HepG2 (cell line): ENCODE measurements around the gene ANXA11. TPM values are rescaled to one million over a fixed set of nuclear protein-coding genes. Genes with fewer than 3 reads are reported as not detected.

Experiments
- ATAC-seq: fragments of 200-7000 bp; cut with Tn5 transposase; 3 replicates; pipeline ENCODE4 v1.9.1; 2020; ENCODE audit warnings: mild to moderate bottlenecking, moderate library complexity
- BruUV-seq: library from RNA; stranded (reverse); fragments of 400-500 nt; replicated peaks from 2 replicates; lab custom pipeline; 2021; lab: Mats Ljungman, UMichigan
- CTCF ChIA-PET: fragments of 300-600 bp; formaldehyde crosslinking; extraction: SDS; loops from one replicate; lab custom pipeline; 2021; ENCODE audit warnings: low total read pairs, inconsistent platforms, low intra/inter-chr PET ratio; lab: Yijun Ruan, JAX
- POLR2A ChIA-PET: fragments of 350-600 bp; sonication (Branson Sonifier 250); formaldehyde crosslinking; loops from one replicate; lab custom pipeline; 2020; ENCODE audit warnings: antibody characterized with exemption, inconsistent platforms; lab: Yijun Ruan, JAX
- DNase-seq: peaks from one replicate; pipeline ENCODE4 v3.0.0-alpha.2; 2015; ENCODE audit warnings: low spot score
- FAIRE-seq: peaks from 3 replicates; lab custom pipeline; 2011; peaks lifted over from hg19 to GRCh38; lab: Jason Lieb, UNC
- H2AFZ ChIP-seq: one replicate; pipeline ENCODE4 v1.6.1; 2011; ENCODE audit warnings: low read length, inconsistent platforms
- H3K27ac ChIP-seq: fragments of 300-600 bp; 3 replicates; pipeline ENCODE4 v1.8.0; 2011; ENCODE audit warnings: mixed run types, mild to moderate bottlenecking, mixed read lengths, low read length, inconsistent platforms; ENCODE audit not compliant: insufficient read depth; ENCODE audit errors: extremely low read length
- H3K27me3 ChIP-seq, 2 experiments: fragments of 200-600 bp in 1 of 2; 2 replicates in 1 of 2; 3 replicates in 1 of 2; pipeline versions ENCODE4 v1.6.0 to v1.8.0; 2011; ENCODE audit warnings: low read length in 2 of 2, mild to moderate bottlenecking in 2 of 2, moderate library complexity in 2 of 2, inconsistent platforms in 1 of 2; ENCODE audit not compliant: insufficient read depth in 2 of 2, control insufficient read depth in 1 of 2
- H3K36me3 ChIP-seq, 2 experiments: fragments of 200-600 bp in 1 of 2; replicated peaks in 1 of 2; 2 replicates in 1 of 2; 3 replicates in 1 of 2; pipeline versions ENCODE4 v1.5.1 to v1.8.0; 2011; ENCODE audit warnings: low read length in 2 of 2, inconsistent platforms in 1 of 2; ENCODE audit not compliant: insufficient read depth in 2 of 2, control insufficient read depth in 1 of 2
- H3K4me1 ChIP-seq: 2 replicates; pipeline ENCODE4 v1.5.1; 2012; ENCODE audit warnings: low read length, inconsistent platforms; ENCODE audit not compliant: insufficient read depth
- H3K4me2 ChIP-seq: 2 replicates; pipeline ENCODE4 v1.6.0; 2011; ENCODE audit warnings: low read depth, low read length, inconsistent platforms
- H3K4me3 ChIP-seq, 3 experiments: fragments of 200-600 bp in 1 of 3; sonication (generic), shearing (Covaris generic) in 1 of 3; replicated peaks in 1 of 3; 2 replicates each; pipeline ENCODE4 v1.5.1; 2011 to 2016; ENCODE audit warnings: low read length in 3 of 3, inconsistent platforms in 2 of 3, low read depth in 2 of 3, mild to moderate bottlenecking in 2 of 3, control low read depth in 1 of 3, mixed read lengths in 1 of 3; ENCODE audit not compliant: insufficient read depth in 1 of 3
- H3K79me2 ChIP-seq: one replicate; pipeline ENCODE4 v1.6.1; 2011; ENCODE audit warnings: low read length, inconsistent platforms; ENCODE audit not compliant: insufficient read depth
- H3K9ac ChIP-seq: 2 replicates; pipeline ENCODE4 v1.6.0; 2011; ENCODE audit warnings: mild to moderate bottlenecking, low read depth, low read length, inconsistent platforms; ENCODE audit not compliant: insufficient read depth
- H3K9me3 ChIP-seq: 2 replicates; pipeline ENCODE4 v1.5.1; 2012; ENCODE audit warnings: mild to moderate bottlenecking, low read length
- H4K20me1 ChIP-seq: 2 replicates; pipeline ENCODE4 v1.6.0; 2011; ENCODE audit warnings: inconsistent platforms, mild to moderate bottlenecking, low read length, moderate library complexity; ENCODE audit not compliant: insufficient read depth
- ATF3 ChIP-seq: sonication (generic); formaldehyde crosslinking; IDR thresholded peaks from 2 replicates; pipeline ENCODE4 v1.4.0; 2020; ENCODE audit warnings: missing genetic modification reagents
- CREBL2 ChIP-seq: sonication (generic); formaldehyde crosslinking; IDR thresholded peaks from 2 replicates; pipeline ENCODE4 v1.8.1; 2023; ENCODE audit warnings: missing genetic modification reagents, mild to moderate bottlenecking, borderline replicate concordance
- DRAP1 ChIP-seq: IDR thresholded peaks from 2 replicates; pipeline ENCODE4 v1.6.1; 2016; ENCODE audit warnings: missing genetic modification reagents, missing compliant biosample characterization
- GLI4 ChIP-seq: sonication (generic); formaldehyde crosslinking; IDR thresholded peaks from 2 replicates; pipeline ENCODE4 v1.5.1; 2020; ENCODE audit warnings: missing genetic modification reagents, mild to moderate bottlenecking, moderate library complexity, borderline replicate concordance
- HDAC1 ChIP-seq: sonication (generic); formaldehyde crosslinking; IDR thresholded peaks from 2 replicates; pipeline ENCODE4 v1.5.1; 2020; ENCODE audit warnings: mild to moderate bottlenecking, missing genetic modification reagents
- HNF4A ChIP-seq: sonication (generic); formaldehyde crosslinking; IDR thresholded peaks from 2 replicates; pipeline ENCODE4 v1.4.0; 2020; ENCODE audit warnings: missing genetic modification reagents
- KAT8 ChIP-seq: IDR thresholded peaks from 2 replicates; pipeline ENCODE4 v1.6.1; 2016; ENCODE audit warnings: missing genetic modification reagents, missing compliant biosample characterization
- MXI1 ChIP-seq: IDR thresholded peaks from 3 replicates; pipeline ENCODE4 v1.6.1; 2012; ENCODE audit warnings: low read depth, low read length, inconsistent platforms, borderline replicate concordance
- PBX3 ChIP-seq: sonication (generic); formaldehyde crosslinking; IDR thresholded peaks from 2 replicates; pipeline ENCODE4 v1.8.1; 2023; ENCODE audit warnings: missing genetic modification reagents, inconsistent platforms, borderline replicate concordance
- ZBTB44 ChIP-seq: sonication (generic); formaldehyde crosslinking; IDR thresholded peaks from 2 replicates; pipeline ENCODE4 v1.4.0; 2020; ENCODE audit warnings: missing genetic modification reagents
- ZNF264 ChIP-seq: sonication (generic); formaldehyde crosslinking; IDR thresholded peaks from 2 replicates; pipeline ENCODE4 v1.4.0; 2020; ENCODE audit warnings: missing genetic modification reagents
- ZNF414 ChIP-seq: sonication (generic); formaldehyde crosslinking; IDR thresholded peaks from 2 replicates; pipeline ENCODE4 v1.5.0; 2020; ENCODE audit warnings: missing genetic modification reagents
- ZNF619 ChIP-seq: sonication (generic); formaldehyde crosslinking; IDR thresholded peaks from 2 replicates; pipeline ENCODE4 v1.4.0; 2020; ENCODE audit warnings: mild to moderate bottlenecking, missing genetic modification reagents
- ZNF660 ChIP-seq: sonication (generic); formaldehyde crosslinking; IDR thresholded peaks from 2 replicates; pipeline ENCODE4 v1.5.1; 2020; ENCODE audit warnings: mild to moderate bottlenecking, low read depth, missing genetic modification reagents, borderline replicate concordance
- ZNF788 ChIP-seq: sonication (generic); formaldehyde crosslinking; IDR thresholded peaks from 2 replicates; pipeline ENCODE4 v1.5.0; 2020; ENCODE audit warnings: mild to moderate bottlenecking, missing genetic modification reagents, borderline replicate concordance
- ZNF841 ChIP-seq: sonication (generic); formaldehyde crosslinking; IDR thresholded peaks from 2 replicates; pipeline ENCODE4 v1.8.1; 2023; ENCODE audit warnings: missing genetic modification reagents, borderline replicate concordance
- WGBS: methylation state at CpG from one replicate; pipeline ENCODE4 v1.1.6; 2017; ENCODE audit warnings: low lambda C conversion rate; 5-methylcytosine and 5-hydroxymethylcytosine counted together
- in situ Hi-C: cut with HindIII; loops from 2 replicates; pipeline ENCODE4 v1.10.0; 2017; ENCODE audit warnings: low pct_unique_long_range_greater_than_20kb; ENCODE audit not compliant: extremely low pct_ligation_motif_present
- intact Hi-C: fragments of 100-400 bp; cut with micrococcal nuclease; formaldehyde crosslinking; loops from one replicate; pipeline ENCODE4 v1.10.0; 2022; ENCODE audit not compliant: unreplicated experiment
- polyA plus RNA-seq, 8 experiments: library from polyadenylated mRNA; depleted of rRNA in 3 of 8; stranded (reverse) in 7 of 8; unstranded in 1 of 8; fragments of >200 nt; fragmentation: Illumina TruSeq in 4 of 8; extraction: Trizol in 4 of 8; gene quantifications; 2 replicates each; pipeline versions ENCODE4 v1.2.1 to v1.2.3, GENCODE V29; 2011 to 2016; ENCODE audit warnings: low read depth in 4 of 8, missing spikeins in 1 of 8, mixed read lengths in 1 of 8; ENCODE audit not compliant: insufficient read depth in 1 of 8
- total RNA-seq, 5 experiments: library from RNA; depleted of rRNA; stranded (reverse); fragments of >200 nt; fragmentation: Illumina TruSeq; extraction: Trizol; gene quantifications; 2 replicates each; pipeline ENCODE4 v1.2.3, GENCODE V29; 2016; ENCODE audit warnings: low read depth in 1 of 5

Gene ANXA11
- total and polyA plus RNA-seq, 2 of the 13 experiments (the other 11 are each of a cell fraction or from before 2014, with no cell fraction given) = 30.6 to 51.5 TPM

- intact Hi-C loops = loop anchor here (10.0 kb wide), 1 partner anchor 57 kb away; no protein-coding TSS in a partner anchor
- Histone ChIP-seq H2AFZ (no peak overlapping the region), H3K27ac (no peak overlapping the region), H3K27me3 (no peaks in the 10 kb centered on the region; a peak in 1 of 5 replicates), H3K79me2 (peaks cover 55% of the 10 kb centered on the region), H3K4me2 (no peak overlapping the region), H3K4me1 (peaks cover 58% of the 10 kb centered on the region), H4K20me1 (no peaks in the 10 kb centered on the region), H3K36me3 (no peaks in the 10 kb centered on the region), H3K9ac (no peak overlapping the region), H3K4me3 (no peak overlapping the region), H3K9me3 (no peaks in the 10 kb centered on the region)
- DNase-seq (no peak), ATAC-seq (no peak), FAIRE-seq (no peak)
- in situ Hi-C loops = no loop called here
- CTCF ChIA-PET = no interaction called here
- BruUV-seq = TSS peak; percentile 8
- POLR2A ChIA-PET = no interaction called here
- no peak for TF ChIP-seq CREBL2 (CRISPR knock-in tag)
- TF ChIP-seq MXI1 = no peak
- TF ChIP-seq PBX3 (CRISPR knock-in tag) = no peak
- no peak for TF ChIP-seq GLI4 (CRISPR knock-in tag)
- no peak for TF ChIP-seq ZNF264
- TF ChIP-seq KAT8 (CRISPR knock-in tag) = no peak
- no peak for TF ChIP-seq ZNF660
- TF ChIP-seq ZNF414 = no peak
- TF ChIP-seq ZNF619 (CRISPR knock-in tag) = no peak
- no peak for TF ChIP-seq ATF3
- TF ChIP-seq ZNF788 (CRISPR knock-in tag) = no peak
- TF ChIP-seq ZNF841 (CRISPR knock-in tag) = no peak
- no peak for TF ChIP-seq ZBTB44 (CRISPR knock-in tag)
- no peak for TF ChIP-seq HDAC1
- TF ChIP-seq HNF4A (CRISPR knock-in tag) = no peak
- no peak for TF ChIP-seq DRAP1
- WGBS = 96% methylated on average over 8 of the region's 8 CpGs
These were observed 3.7 kb downstream of the ANXA11 start for GRCh38 chr10:80201608-80202141.
